ENCODE results near the gene BPIFB6. TPM values are rescaled to one million over a fixed set of nuclear protein-coding genes. Genes with fewer than 3 reads are reported as not detected.
A peak's percentile ranks its signal among the peaks of the same experiment; 100 is the strongest.

The BPIFB6 gene
- polyA plus RNA-seq, 6 donors from 2014 or later: not detected

- no peaks in the 10 kb centered on the region for H3K27me3 Mint-ChIP-seq
- peaks cover 0 to 1% (median 0%) of the 10 kb centered on the region in 7 donors for H3K9me3 Mint-ChIP-seq
- no peak overlapping the region for H3K27ac Mint-ChIP-seq
- no peak for ATAC-seq (ENCODE audit: low read depth in 2 of 2)
- H3K4me3 Mint-ChIP-seq: no peak overlapping the region
- H3K36me3 Mint-ChIP-seq: no peaks in the 10 kb centered on the region
- no peak for DNase-seq
- H3K4me1 Mint-ChIP-seq: no peaks in the 10 kb centered on the region
Observed at GRCh38 chr20:33024609-33025317, 6.7 kb upstream of the BPIFB6 start.

GRCh38 chr20:33025318-33025876 is 6.1 kb upstream of the BPIFB6 start:
- ATAC-seq (ENCODE audit: low read depth in 2 of 2): no peak
- Mint-ChIP-seq H3K27ac (no peak overlapping the region), H3K36me3 (no peaks in the 10 kb centered on the region), H3K4me1 (no peaks in the 10 kb centered on the region), H3K4me3 (no peak overlapping the region), H3K9me3 (no peaks in the 10 kb centered on the region), H3K27me3 (no peaks in the 10 kb centered on the region)
- DNase-seq: no peak

GRCh38 chr20:33026072-33026778 is 5.2 kb upstream of the BPIFB6 start:
- Mint-ChIP-seq H3K4me3 (no peak overlapping the region), H3K4me1 (no peaks in the 10 kb centered on the region), H3K27me3 (peaks cover 0 to 7% (median 0%) of the 10 kb centered on the region in 3 donors), H3K27ac (no peak overlapping the region), H3K36me3 (no peaks in the 10 kb centered on the region), H3K9me3 (no peaks in the 10 kb centered on the region)
- ATAC-seq (ENCODE audit: low read depth in 2 of 2) (no peak), DNase-seq (no peak)

GRCh38 chr20:33026779-33027759 is 4.4 kb upstream of the BPIFB6 start:
- Mint-ChIP-seq H3K36me3 (no peaks in the 10 kb centered on the region), H3K27ac (peak overlapping the region in 1 of 6 donors; percentile 82), H3K9me3 (no peaks in the 10 kb centered on the region), H3K4me3 (peak overlapping the region in 1 of 8 donors; percentile 15), H3K4me1 (no peaks in the 10 kb centered on the region), H3K27me3 (peaks cover 0 to 8% (median 0%) of the 10 kb centered on the region in 3 donors)
- DNase-seq (no peak), ATAC-seq (ENCODE audit: low read depth in 2 of 2) (no peak)

GRCh38 chr20:33027769-33028751 is 3.4 kb upstream of the BPIFB6 start:
- DNase-seq (no peak), ATAC-seq (ENCODE audit: low read depth in 2 of 2) (no peak)
- Mint-ChIP-seq H3K36me3 (peaks cover 0 to 7% of the 10 kb centered on the region in 2 donors), H3K4me1 (no peaks in the 10 kb centered on the region), H3K9me3 (peaks cover 0 to 6% (median 3%) of the 10 kb centered on the region in 7 donors), H3K27me3 (peaks cover 0 to 17% (median 9%) of the 10 kb centered on the region in 3 donors), H3K4me3 (no peak overlapping the region), H3K27ac (no peak overlapping the region)

- Mint-ChIP-seq H3K9me3 (peaks cover 0 to 10% (median 6%) of the 10 kb centered on the region in 7 donors), H3K4me3 (no peak overlapping the region), H3K27ac (no peak overlapping the region), H3K27me3 (peaks cover 3 to 17% (median 12%) of the 10 kb centered on the region in 3 donors), H3K4me1 (no peaks in the 10 kb centered on the region), H3K36me3 (peaks cover 0 to 8% of the 10 kb centered on the region in 2 donors)
- ATAC-seq (ENCODE audit: low read depth in 2 of 2) (no peak), DNase-seq (no peak)
Observed at GRCh38 chr20:33028875-33029274, 2.6 kb upstream of the BPIFB6 start.

GRCh38 chr20:33030076-33030475 is 1.4 kb upstream of the BPIFB6 start:
- peaks cover 0 to 8% of the 10 kb centered on the region in 2 donors for H3K36me3 Mint-ChIP-seq
- H3K4me1 Mint-ChIP-seq: no peaks in the 10 kb centered on the region
- no peak for ATAC-seq (ENCODE audit: low read depth in 2 of 2)
- peaks cover 9 to 17% (median 12%) of the 10 kb centered on the region in 3 donors for H3K27me3 Mint-ChIP-seq
- no peak overlapping the region for H3K27ac Mint-ChIP-seq
- peaks cover 0 to 14% (median 6%) of the 10 kb centered on the region in 7 donors for H3K9me3 Mint-ChIP-seq
- no peak overlapping the region for H3K4me3 Mint-ChIP-seq
- DNase-seq: no peak

- Mint-ChIP-seq H3K36me3 (peaks cover 0 to 8% of the 10 kb centered on the region in 2 donors), H3K4me1 (no peaks in the 10 kb centered on the region), H3K9me3 (peaks cover 0 to 14% (median 6%) of the 10 kb centered on the region in 7 donors), H3K4me3 (no peak overlapping the region), H3K27me3 (peaks cover 9 to 17% (median 12%) of the 10 kb centered on the region in 3 donors), H3K27ac (no peak overlapping the region)
- DNase-seq (no peak), ATAC-seq (ENCODE audit: low read depth in 2 of 2) (no peak)
Observed at GRCh38 chr20:33030569-33030968, 879 bp upstream of the BPIFB6 start.

GRCh38 chr20:33032555-33032954 is 1.1 kb downstream of the BPIFB6 start:
- no peak for DNase-seq
- H3K36me3 Mint-ChIP-seq: peaks cover 0 to 8% of the 10 kb centered on the region in 2 donors
- H3K4me3 Mint-ChIP-seq: no peak overlapping the region
- H3K4me1 Mint-ChIP-seq: no peaks in the 10 kb centered on the region
- peaks cover 9 to 19% (median 13%) of the 10 kb centered on the region in 3 donors for H3K27me3 Mint-ChIP-seq
- H3K27ac Mint-ChIP-seq: peak overlapping the region in 1 of 6 donors; percentile 16
- peaks cover 0 to 14% (median 6%) of the 10 kb centered on the region in 7 donors for H3K9me3 Mint-ChIP-seq
- ATAC-seq (ENCODE audit: low read depth in 2 of 2): no peak

- peaks cover 0 to 21% (median 8%) of the 10 kb centered on the region in 7 donors for H3K9me3 Mint-ChIP-seq
- peaks cover 9 to 27% (median 21%) of the 10 kb centered on the region in 3 donors for H3K27me3 Mint-ChIP-seq
- no peak overlapping the region for H3K27ac Mint-ChIP-seq
- H3K36me3 Mint-ChIP-seq: peaks cover 0 to 8% of the 10 kb centered on the region in 2 donors
- ATAC-seq (ENCODE audit: low read depth in 2 of 2) (no peak), DNase-seq (no peak)
- no peaks in the 10 kb centered on the region for H3K4me1 Mint-ChIP-seq
- no peak overlapping the region for H3K4me3 Mint-ChIP-seq
Observed at GRCh38 chr20:33033381-33033780, 1.9 kb downstream of the BPIFB6 start.

GRCh38 chr20:33034115-33034514 is 2.7 kb downstream of the BPIFB6 start:
- peaks cover 0 to 24% (median 9%) of the 10 kb centered on the region in 7 donors for H3K9me3 Mint-ChIP-seq

More at GRCh38 chr20:33034115-33034514, 2.7 kb downstream of the BPIFB6 start:
- Mint-ChIP-seq H3K27me3 (peaks cover 9 to 32% (median 28%) of the 10 kb centered on the region in 3 donors), H3K4me3 (peak overlapping the region in 1 of 8 donors; percentile 34), H3K27ac (no peak overlapping the region), H3K4me1 (no peaks in the 10 kb centered on the region), H3K36me3 (peaks cover 0 to 8% of the 10 kb centered on the region in 2 donors)
- DNase-seq (no peak), ATAC-seq (ENCODE audit: low read depth in 2 of 2) (no peak)

All from naive B cell (primary cell).